LNCAP (cell line): ENCODE measurements around the gene EXOC1.

ENCODE experiments used
- TF ChIP-seq, protein P1 (sequence below): fragments of 450-650 bp; IDR thresholded peaks from 2 replicates; pipeline ENCODE4 v1.5.1; 2017; ENCODE audit warnings: mild to moderate bottlenecking

EXOC1 gene

DNA sequence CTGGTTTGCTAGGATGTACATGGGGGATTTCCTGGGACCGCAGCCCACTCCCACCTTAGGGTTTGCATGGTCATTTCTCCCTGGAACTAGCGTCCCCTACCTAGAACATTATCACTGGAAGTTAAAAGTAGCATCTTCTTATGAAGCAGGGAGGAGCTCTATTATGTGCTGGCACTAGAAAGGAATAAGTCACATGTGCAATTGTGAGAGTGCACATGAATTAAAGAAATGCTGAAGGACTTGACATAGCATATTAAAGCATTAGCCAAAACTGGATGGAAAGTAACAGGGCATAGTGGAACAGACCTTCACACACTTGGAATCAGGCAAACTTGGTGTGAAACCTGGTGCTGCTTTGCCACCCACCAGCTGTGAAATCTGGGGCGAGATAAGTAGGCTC lies 31.1 kb upstream of the EXOC1 start:
- TF ChIP-seq, protein P1, sequence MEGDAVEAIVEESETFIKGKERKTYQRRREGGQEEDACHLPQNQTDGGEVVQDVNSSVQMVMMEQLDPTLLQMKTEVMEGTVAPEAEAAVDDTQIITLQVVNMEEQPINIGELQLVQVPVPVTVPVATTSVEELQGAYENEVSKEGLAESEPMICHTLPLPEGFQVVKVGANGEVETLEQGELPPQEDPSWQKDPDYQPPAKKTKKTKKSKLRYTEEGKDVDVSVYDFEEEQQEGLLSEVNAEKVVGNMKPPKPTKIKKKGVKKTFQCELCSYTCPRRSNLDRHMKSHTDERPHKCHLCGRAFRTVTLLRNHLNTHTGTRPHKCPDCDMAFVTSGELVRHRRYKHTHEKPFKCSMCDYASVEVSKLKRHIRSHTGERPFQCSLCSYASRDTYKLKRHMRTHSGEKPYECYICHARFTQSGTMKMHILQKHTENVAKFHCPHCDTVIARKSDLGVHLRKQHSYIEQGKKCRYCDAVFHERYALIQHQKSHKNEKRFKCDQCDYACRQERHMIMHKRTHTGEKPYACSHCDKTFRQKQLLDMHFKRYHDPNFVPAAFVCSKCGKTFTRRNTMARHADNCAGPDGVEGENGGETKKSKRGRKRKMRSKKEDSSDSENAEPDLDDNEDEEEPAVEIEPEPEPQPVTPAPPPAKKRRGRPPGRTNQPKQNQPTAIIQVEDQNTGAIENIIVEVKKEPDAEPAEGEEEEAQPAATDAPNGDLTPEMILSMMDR: no peak

DNA sequence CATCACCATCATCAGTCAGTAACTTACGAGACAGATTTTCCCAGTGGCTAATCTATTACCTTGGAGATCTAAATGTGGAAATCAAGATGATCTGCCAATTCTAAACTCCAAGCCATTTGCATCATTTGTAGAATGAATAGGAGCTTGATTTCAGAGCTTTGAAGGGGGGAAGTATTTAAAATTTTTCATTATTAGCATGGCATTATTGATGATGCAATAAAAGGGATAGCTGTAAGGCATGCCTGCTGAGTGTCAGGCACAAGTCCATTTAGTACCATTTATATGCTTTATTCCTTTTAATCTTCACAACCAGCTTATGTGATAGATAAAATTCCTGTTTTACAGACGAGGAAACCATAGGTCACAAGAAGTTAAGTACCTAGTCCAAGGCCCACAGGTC lies 28.6 kb upstream of the EXOC1 start:
- TF ChIP-seq, protein P1: no peak

DNA sequence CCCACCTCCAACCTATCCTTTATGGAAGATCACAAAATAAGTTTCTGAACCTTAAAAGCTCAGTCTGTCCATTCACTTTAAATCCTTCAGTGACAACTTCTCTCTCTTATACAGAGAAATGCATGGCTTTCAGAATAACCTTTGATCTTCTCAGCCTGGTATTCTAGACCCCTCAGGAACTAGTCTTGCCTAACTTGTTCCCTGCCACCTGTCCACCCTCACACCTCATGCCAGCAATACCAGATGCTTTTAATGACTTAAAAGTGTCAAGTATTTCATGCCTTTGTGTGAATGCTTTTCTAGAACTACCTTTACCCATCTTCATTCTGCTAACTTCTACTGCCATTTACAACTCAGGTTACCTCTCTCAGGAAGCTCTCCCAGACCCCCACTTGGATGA lies 26.5 kb upstream of the EXOC1 start:
- TF ChIP-seq, protein P1: no peak

DNA sequence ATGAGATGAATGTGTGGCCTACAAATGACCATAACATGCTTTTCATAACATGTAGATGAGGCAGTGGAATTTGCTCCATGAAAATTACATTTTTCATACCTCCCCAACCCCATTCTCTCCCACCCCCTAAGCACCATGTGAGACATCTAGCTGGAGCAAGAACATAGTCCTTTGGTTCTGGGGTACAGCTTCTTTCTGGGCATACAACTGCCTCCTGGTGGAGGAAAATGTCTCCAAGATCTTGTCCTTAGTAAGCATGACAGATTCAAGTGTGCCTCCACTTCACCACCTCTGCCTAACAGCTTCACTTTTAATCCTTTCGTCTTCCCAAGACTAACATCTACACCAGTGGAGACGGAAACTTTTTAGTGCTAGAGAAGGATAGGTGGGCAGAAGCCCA lies 25.9 kb upstream of the EXOC1 start:
- TF ChIP-seq, protein P1: no peak

DNA sequence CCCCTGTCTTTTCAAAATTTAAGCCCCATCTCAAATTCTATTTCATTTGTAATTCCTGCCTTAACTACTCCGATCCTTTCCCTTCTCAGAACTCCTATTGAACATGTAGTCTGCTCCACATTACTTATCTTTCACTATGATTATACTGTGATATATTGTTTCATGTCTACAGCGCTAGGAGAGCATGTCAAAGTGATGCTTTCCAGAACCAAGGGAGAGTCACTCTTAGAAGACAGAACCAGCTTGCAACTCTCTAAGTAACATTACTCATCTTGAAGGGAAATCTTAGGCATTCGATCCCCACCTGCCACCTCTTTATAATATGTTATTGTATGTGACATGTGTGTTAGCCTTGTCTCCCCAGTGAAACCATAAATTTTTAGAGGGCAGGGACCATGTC lies 23.4 kb upstream of the EXOC1 start:
- TF ChIP-seq, protein P1: no peak

DNA sequence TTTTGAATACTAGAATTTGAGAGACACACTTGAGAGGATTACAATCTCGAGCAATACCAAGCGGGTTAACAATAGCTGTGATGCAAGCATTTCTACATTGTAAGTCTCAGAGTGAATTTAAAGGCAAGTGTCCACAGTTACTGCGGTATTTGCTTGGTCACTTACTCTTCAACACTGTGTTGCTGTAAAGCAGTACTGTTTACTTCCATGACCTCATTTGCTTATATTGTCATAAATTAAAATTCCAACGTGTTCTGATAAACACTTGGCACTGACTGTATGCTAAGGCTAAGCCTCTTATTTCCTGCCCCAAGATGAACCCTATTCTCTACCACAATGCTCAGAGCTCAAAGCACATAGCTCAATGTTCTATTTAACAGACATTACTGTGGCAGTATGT lies 22.7 kb upstream of the EXOC1 start:
- TF ChIP-seq, protein P1: no peak

DNA sequence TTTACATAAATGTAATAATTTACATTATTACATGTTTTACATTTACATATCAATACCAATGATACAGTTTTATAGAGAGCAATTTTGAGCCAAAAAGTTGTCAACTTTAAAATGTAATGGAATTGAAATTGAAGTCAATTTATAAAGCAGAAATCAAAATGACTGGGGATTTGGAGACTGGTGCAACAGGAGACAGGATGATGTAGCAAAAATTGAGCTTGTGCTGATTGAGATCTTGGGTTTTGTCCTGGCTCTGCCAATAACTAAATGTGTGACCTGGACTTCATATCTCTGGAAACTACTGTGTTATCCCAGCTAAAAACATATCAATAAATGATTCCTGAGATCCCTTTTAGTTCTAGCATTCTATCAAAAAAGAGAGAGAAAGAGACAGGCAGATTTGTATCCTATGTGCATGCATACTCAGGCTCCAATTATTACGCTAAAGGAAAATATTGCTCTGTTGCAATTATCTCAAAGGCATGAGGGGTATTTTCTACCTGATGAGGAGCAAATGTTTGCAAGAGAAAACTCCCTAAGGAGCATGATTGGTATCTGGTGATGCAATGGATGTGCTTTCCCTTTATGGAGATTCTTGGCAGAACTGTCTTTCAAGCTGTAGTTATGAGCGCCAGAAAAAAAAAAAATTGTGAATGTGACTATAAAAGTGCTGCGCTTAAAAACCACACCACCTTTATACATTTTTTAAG lies 19.2 kb upstream of the EXOC1 start:
- TF ChIP-seq, protein P1: no peak

DNA sequence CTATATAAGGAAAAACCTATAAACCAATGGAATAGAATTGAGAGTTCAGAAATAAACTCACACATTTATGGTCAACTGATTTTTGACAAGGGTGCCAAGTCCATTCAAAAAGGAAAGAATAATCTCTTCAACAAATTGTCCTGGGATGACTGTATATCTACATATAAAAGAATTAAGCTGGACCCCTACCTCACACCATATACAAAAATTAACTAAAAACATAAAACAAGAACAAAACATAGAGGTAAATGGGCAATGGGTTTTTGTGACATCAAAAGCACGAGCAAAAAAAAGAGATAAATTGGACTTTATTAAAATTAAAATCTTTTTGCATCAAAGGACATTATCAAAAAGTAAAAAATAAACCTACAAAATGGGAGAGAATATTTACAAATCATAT lies 15.5 kb upstream of the EXOC1 start:
- TF ChIP-seq, protein P1: no peak
